Glutamatergic neuron (in vitro differentiated cells): ENCODE results near the gene PDE8B. TPM values are rescaled to one million over a fixed set of nuclear protein-coding genes. Genes with fewer than 3 reads are reported as not detected.

Source experiments
- DNase-seq: peaks from one replicate; pipeline ENCODE4 v3.0.0; 2022
- H3K27ac Mint-ChIP-seq: one replicate; pipeline ENCODE4 v1.8.0; 2020; ENCODE audit warnings: mild to moderate bottlenecking, mixed read lengths, inconsistent platforms; ENCODE audit not compliant: unreplicated experiment
- H3K27me3 Mint-ChIP-seq: one replicate; pipeline ENCODE4 v1.8.0; 2020; ENCODE audit warnings: mild to moderate bottlenecking, moderate library complexity, mixed read lengths, inconsistent platforms; ENCODE audit not compliant: unreplicated experiment
- H3K36me3 Mint-ChIP-seq: one replicate; pipeline ENCODE4 v1.8.0; 2020; ENCODE audit warnings: mild to moderate bottlenecking, mixed read lengths, inconsistent platforms; ENCODE audit not compliant: unreplicated experiment
- H3K4me1 Mint-ChIP-seq: one replicate; pipeline ENCODE4 v1.8.0; 2020; ENCODE audit warnings: mild to moderate bottlenecking, low read depth, mixed read lengths, inconsistent platforms; ENCODE audit not compliant: unreplicated experiment
- H3K4me3 Mint-ChIP-seq: one replicate; pipeline ENCODE4 v1.8.0; 2020; ENCODE audit warnings: mild to moderate bottlenecking, mixed read lengths, inconsistent platforms; ENCODE audit not compliant: unreplicated experiment
- H3K9me3 Mint-ChIP-seq: one replicate; pipeline ENCODE4 v1.8.0; 2020; ENCODE audit warnings: mild to moderate bottlenecking, moderate library complexity, mixed read lengths, inconsistent platforms; ENCODE audit not compliant: unreplicated experiment
- total RNA-seq: library from RNA; stranded (reverse); fragmentation: NEBNext Ultra II Directional; extraction: Animal tissue kit (Norgen Biotek cat#: 25700); gene quantifications from one replicate; pipeline ENCODE4 v1.2.1, GENCODE V29; 2021; ENCODE audit not compliant: unreplicated experiment
- TF ChIP-seq, protein P1 (sequence below): fragments of 200-600 bp; sonication (generic); IDR thresholded peaks from one replicate; pipeline ENCODE4 v1.5.0; 2021; ENCODE audit not compliant: partially characterized antibody, unreplicated experiment

PDE8B gene
- total RNA-seq, 1 donor from 2014 or later: 1.1 TPM

DNA sequence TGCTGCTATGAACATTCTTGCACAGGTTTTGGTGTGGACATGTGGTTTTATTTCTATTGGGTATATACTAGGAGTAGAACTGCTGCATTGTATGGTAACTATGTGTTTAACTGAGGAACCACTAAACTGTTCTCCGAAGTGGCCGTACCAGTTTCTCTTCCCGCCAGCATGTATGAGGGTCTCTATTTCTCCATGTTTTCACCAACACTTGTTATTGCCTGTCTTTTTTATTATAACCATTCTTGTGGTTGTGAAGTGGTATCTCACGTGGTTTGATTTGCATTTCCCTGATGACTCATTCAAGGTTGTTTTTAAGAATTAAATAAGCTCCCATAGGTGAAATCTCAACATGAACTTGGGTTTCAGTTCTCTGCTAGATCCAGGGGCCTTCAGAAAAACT lies 19.4 kb downstream of the PDE8B start:
- no peak for DNase-seq
- Mint-ChIP-seq H3K9me3 (no peaks in the 10 kb centered on the region), H3K36me3 (no peaks in the 10 kb centered on the region), H3K4me1 (peaks cover 14% of the 10 kb centered on the region), H3K4me3 (no peak overlapping the region), H3K27ac (no peak overlapping the region), H3K27me3 (no peaks in the 10 kb centered on the region)
- TF ChIP-seq, protein P1, sequence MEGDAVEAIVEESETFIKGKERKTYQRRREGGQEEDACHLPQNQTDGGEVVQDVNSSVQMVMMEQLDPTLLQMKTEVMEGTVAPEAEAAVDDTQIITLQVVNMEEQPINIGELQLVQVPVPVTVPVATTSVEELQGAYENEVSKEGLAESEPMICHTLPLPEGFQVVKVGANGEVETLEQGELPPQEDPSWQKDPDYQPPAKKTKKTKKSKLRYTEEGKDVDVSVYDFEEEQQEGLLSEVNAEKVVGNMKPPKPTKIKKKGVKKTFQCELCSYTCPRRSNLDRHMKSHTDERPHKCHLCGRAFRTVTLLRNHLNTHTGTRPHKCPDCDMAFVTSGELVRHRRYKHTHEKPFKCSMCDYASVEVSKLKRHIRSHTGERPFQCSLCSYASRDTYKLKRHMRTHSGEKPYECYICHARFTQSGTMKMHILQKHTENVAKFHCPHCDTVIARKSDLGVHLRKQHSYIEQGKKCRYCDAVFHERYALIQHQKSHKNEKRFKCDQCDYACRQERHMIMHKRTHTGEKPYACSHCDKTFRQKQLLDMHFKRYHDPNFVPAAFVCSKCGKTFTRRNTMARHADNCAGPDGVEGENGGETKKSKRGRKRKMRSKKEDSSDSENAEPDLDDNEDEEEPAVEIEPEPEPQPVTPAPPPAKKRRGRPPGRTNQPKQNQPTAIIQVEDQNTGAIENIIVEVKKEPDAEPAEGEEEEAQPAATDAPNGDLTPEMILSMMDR: no peak

DNA sequence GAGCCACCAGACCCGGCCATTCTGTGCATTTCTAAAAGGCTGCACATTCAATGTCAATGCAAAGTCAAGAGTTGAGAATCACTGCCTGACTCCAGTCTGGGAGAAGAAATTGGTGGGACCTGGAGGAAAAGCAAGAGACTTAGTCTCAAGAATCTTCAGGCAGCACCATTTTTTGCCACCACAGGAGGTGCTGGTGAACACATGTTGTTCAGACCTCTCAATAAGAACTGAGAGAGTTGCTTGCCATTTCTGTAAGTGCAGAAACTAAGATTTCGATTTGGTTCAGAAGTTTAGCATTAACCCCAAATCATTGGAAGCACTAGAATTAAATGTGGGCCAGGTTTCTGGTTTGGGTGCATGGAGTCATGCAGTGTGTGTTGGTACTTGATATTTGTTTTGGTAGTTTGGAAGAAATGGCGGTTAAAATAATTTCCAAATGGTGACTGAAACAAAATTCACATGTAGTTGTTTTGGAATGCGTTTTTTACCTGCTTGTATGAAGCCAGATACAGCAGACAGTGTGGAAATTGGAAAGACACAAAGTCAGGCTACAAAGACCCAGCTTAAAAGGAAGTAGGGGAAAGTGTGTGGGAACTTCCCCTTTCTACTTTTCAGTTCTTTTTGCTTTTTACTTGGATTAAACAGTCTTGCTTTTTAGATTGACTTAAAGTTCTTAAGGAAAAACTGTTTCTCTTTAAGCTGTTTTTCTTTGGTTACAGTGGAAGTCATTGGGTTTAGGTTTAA lies 20.4 kb downstream of the PDE8B start:
- no peaks in the 10 kb centered on the region for H3K9me3 Mint-ChIP-seq
- H3K27ac Mint-ChIP-seq: no peak overlapping the region
- H3K36me3 Mint-ChIP-seq: no peaks in the 10 kb centered on the region
- H3K4me1 Mint-ChIP-seq: peaks cover 21% of the 10 kb centered on the region
- no peaks in the 10 kb centered on the region for H3K27me3 Mint-ChIP-seq
- no peak overlapping the region for H3K4me3 Mint-ChIP-seq
- TF ChIP-seq, protein P1: peak; percentile 32
- no peak for DNase-seq

DNA sequence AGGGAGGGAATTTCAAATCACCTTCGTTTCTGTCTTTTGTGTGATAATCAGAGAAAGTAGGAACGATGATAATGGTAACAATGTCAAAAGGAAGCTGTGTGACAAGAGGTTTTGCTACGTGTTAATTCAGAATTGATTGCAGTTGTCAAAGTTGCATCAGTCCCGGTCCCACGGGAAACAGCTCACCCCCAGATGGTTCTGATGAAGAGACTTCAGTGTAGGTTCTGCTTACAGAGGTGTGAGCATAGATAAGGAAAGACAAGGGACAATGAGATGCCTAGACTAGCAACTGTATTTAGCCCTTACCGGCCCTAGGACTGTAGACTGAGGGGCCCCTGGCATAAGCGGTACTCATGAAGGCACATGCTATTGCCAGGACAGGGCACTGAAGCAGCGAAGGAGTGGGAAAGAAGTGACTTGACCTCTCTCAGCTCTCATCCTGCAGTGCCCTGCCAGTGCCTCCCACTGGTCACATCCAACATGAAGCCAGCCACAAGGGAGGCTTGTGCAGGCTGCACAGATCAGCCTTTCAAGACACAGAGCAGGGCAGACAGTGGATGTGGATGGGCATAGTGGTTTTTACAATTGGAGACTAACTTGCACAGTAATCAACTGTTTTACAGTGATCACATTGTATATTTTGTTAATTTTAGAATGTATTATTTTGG lies 21.1 kb downstream of the PDE8B start:
- Mint-ChIP-seq H3K4me1 (peaks cover 21% of the 10 kb centered on the region), H3K27ac (no peak overlapping the region), H3K4me3 (no peak overlapping the region), H3K27me3 (no peaks in the 10 kb centered on the region), H3K36me3 (no peaks in the 10 kb centered on the region), H3K9me3 (no peaks in the 10 kb centered on the region)
- TF ChIP-seq, protein P1: no peak
- DNase-seq: no peak

DNA sequence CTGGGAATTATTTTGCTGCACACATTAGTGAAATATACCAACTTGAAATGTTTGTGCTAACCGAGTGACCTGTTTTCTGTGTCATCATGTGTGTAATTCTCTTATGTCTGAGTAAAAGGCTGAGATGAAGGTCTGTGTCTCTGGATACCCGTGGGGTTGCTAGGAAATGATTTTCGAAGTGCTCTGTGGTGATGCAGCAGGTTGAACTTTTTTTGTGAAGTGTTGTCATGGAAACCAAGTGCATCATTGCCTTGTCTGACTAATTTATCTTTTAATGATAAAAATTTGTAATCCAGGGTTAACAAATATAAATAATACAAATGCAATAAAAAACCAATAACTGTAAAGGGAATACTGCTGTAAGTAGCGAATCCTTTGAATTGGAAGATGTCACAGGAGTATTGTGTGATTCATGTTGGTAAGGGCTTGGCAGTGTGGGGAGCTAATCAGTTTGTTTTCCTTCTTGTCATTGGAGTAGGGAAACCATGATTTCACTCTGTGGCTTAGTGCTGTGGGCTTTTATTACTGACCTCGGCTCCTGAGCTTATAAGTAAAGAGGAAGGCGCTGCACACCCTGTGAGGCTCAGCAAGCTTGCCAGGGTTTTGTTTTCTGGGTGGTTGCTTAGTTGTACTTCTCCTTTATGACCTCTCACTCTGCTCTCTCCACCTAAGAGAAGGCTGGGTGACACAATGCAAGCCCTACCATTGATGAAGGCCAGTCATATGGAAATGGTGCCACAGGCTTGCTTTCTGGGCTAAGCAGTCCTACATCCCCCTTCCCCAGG lies 22.3 kb downstream of the PDE8B start:
- no peak for DNase-seq
- Mint-ChIP-seq H3K36me3 (no peaks in the 10 kb centered on the region), H3K9me3 (no peaks in the 10 kb centered on the region), H3K27me3 (no peaks in the 10 kb centered on the region), H3K4me3 (no peak overlapping the region), H3K4me1 (peaks cover 21% of the 10 kb centered on the region), H3K27ac (no peak overlapping the region)
- TF ChIP-seq, protein P1: no peak
